Left lung (tissue), 10 donors: Measurements from ENCODE around the gene HJV. TPM values are rescaled to one million over a fixed set of nuclear protein-coding genes. Genes with fewer than 3 reads are reported as not detected.
A peak's percentile ranks its signal among the peaks of the same experiment; 100 is the strongest.
"Not testable (repeated sequence)": the region's sequence is repeated elsewhere in the genome, so short reads cannot be mapped to it uniquely, and the experiment has no call there.

Experiments
- ATAC-seq: fragments of 200-7000 bp; cut with Tn5 transposase; one replicate; pipeline ENCODE4 v1.9.1; 2020; ENCODE audit warnings: moderate library complexity
- DNase-seq, 4 donors: peaks; one replicate each; pipeline ENCODE4 v3.0.0-alpha.2; 2013 to 2020
- H3K27ac ChIP-seq, 2 donors: fragments of 200-600 bp; sonication (generic) in 1 of 2; one replicate each; pipeline versions ENCODE4 v1.5.0 to v1.8.0; 2020 to 2021
- H3K27me3 ChIP-seq, 2 donors: fragments of 200-600 bp; sonication (generic) in 1 of 2; one replicate each; pipeline versions ENCODE4 v1.5.0 to v1.8.0; 2020 to 2021
- H3K36me3 ChIP-seq, 2 donors: fragments of 200-600 bp; sonication (generic) in 1 of 2; one replicate each; pipeline versions ENCODE4 v1.5.0 to v1.8.0; 2020 to 2021
- H3K4me1 ChIP-seq, 2 donors: fragments of 200-600 bp; one replicate each; pipeline ENCODE4 v1.8.0; 2021
- H3K4me3 ChIP-seq, 2 donors: fragments of 200-600 bp; sonication (generic) in 1 of 2; one replicate each; pipeline versions ENCODE4 v1.5.0 to v1.8.0; 2020 to 2021; ENCODE audit warnings: mild to moderate bottlenecking in 1 of 2
- H3K9me3 ChIP-seq, 2 donors: fragments of 200-600 bp; sonication (generic) in 1 of 2; one replicate each; pipeline versions ENCODE4 v1.5.0 to v1.8.0; 2020 to 2021
- CTCF ChIP-seq, 2 donors: fragments of 200-600 bp; sonication (generic) in 1 of 2; IDR thresholded peaks; one replicate each; pipeline versions ENCODE4 v1.5.0 to v1.8.0; 2021; ENCODE audit warnings: antibody characterized with exemption in 2 of 2
- intact Hi-C, 2 donors: fragments of 100-400 bp; cut with DNase I; formaldehyde crosslinking; loops; one replicate each; pipeline versions ENCODE4 v1.11.2 to v1.14.2; 2022
- polyA plus RNA-seq, 6 donors: library from polyadenylated mRNA; unstranded; fragments of 120-200 nt; gene quantifications; one replicate each; pipeline ENCODE4 v1.2.1, GENCODE V29; 2013; ENCODE audit not compliant: insufficient read length in 6 of 6
- total RNA-seq, 2 donors: library from RNA; stranded (reverse); fragmentation: NEBNext Ultra II Directional; extraction: Animal tissue kit (Norgen Biotek cat#: 25700); gene quantifications; one replicate each; pipeline ENCODE4 v1.2.1, GENCODE V29; 2021
- donor health status: DM: no; HTN: yes; CAD: no.
- donor health status: DM: no; HTN: no; CAD: no.

Gene HJV
- total and polyA plus RNA-seq, 8 donors: 0.07 to 0.27 (median 0.10) TPM; not detected in 5

GRCh38 chr1:146036241-146036964 lies 14.9 kb upstream of the HJV start:
- H3K9me3 ChIP-seq: no peaks in the 10 kb centered on the region
- intact Hi-C loops: no loop called here
- ATAC-seq (no peak), DNase-seq (no peak)
- H3K36me3 ChIP-seq: no peaks in the 10 kb centered on the region
- peak overlapping the region; percentile 26 to 57 for H3K4me3 ChIP-seq
- H3K27ac ChIP-seq: peak overlapping the region; percentile 80 to 89
- TF ChIP-seq CTCF (IDR thresholded peaks at IDR 0.05): no peak
- peaks cover 0 to 40% of the 10 kb centered on the region in 2 donors for H3K4me1 ChIP-seq
- peaks cover 0 to 11% of the 10 kb centered on the region in 2 donors for H3K27me3 ChIP-seq

- intact Hi-C loops: no loop called here
- DNase-seq (no peak), ATAC-seq (no peak)
- peaks cover 0 to 39% of the 10 kb centered on the region in 2 donors for H3K4me1 ChIP-seq
- H3K27me3 ChIP-seq: peaks cover 0 to 11% of the 10 kb centered on the region in 2 donors
- H3K27ac ChIP-seq: peak overlapping the region; percentile 42 to 48
- TF ChIP-seq CTCF (IDR thresholded peaks at IDR 0.05): no peak
- peak overlapping the region in 1 of 2 donors; percentile 57 for H3K4me3 ChIP-seq
- H3K9me3 ChIP-seq: no peaks in the 10 kb centered on the region
- H3K36me3 ChIP-seq: no peaks in the 10 kb centered on the region
Measured at GRCh38 chr1:146035048-146035423, 13.5 kb upstream of the HJV start.

- peak; percentile 24 to 47 for TF ChIP-seq CTCF (IDR thresholded peaks at IDR 0.05)
- DNase-seq: no peak
Measured at GRCh38 chr1:146032631-146033219, 11.2 kb upstream of the HJV start.

GRCh38 chr1:146031476-146031875 lies 9.9 kb upstream of the HJV start:
- Histone ChIP-seq H3K4me1 (peaks cover 0 to 6% of the 10 kb centered on the region in 2 donors), H3K27me3 (no peaks in the 10 kb centered on the region), H3K9me3 (no peaks in the 10 kb centered on the region), H3K27ac (no peak overlapping the region), H3K36me3 (no peaks in the 10 kb centered on the region), H3K4me3 (no peak overlapping the region)
- intact Hi-C loops: no loop called here
- TF ChIP-seq CTCF (IDR thresholded peaks at IDR 0.05): no peak
- no peak for ATAC-seq
- DNase-seq: no peak

More at GRCh38 chr1:146032631-146033219, 11.2 kb upstream of the HJV start:
- Histone ChIP-seq H3K27me3 (no peaks in the 10 kb centered on the region), H3K27ac (no peak overlapping the region), H3K4me1 (peaks cover 0 to 18% of the 10 kb centered on the region in 2 donors), H3K9me3 (no peaks in the 10 kb centered on the region), H3K4me3 (no peak overlapping the region), H3K36me3 (no peaks in the 10 kb centered on the region)
- intact Hi-C loops: no loop called here
- ATAC-seq: no peak

GRCh38 chr1:146029117-146029516 lies 7.6 kb upstream of the HJV start:
- Histone ChIP-seq H3K4me1 (no peaks in the 10 kb centered on the region), H3K27me3 (no peaks in the 10 kb centered on the region), H3K36me3 (no peaks in the 10 kb centered on the region), H3K4me3 (no peak overlapping the region), H3K27ac (no peak overlapping the region), H3K9me3 (no peaks in the 10 kb centered on the region)
- DNase-seq (no peak), ATAC-seq (peak; percentile 66)
- intact Hi-C loops: no loop called here
- TF ChIP-seq CTCF (IDR thresholded peaks at IDR 0.05): no peak

- intact Hi-C loops, H3K4me1 ChIP-seq, H3K36me3 ChIP-seq, H3K27ac ChIP-seq, DNase-seq, H3K4me3 ChIP-seq, H3K27me3 ChIP-seq, ATAC-seq, H3K9me3 ChIP-seq: not testable (repeated sequence)
Measured at GRCh38 chr1:146026650-146027049, 5.1 kb upstream of the HJV start.

GRCh38 chr1:146025787-146026495 lies 4.4 kb upstream of the HJV start:
- H3K4me3 ChIP-seq, H3K27ac ChIP-seq, H3K9me3 ChIP-seq, DNase-seq, H3K4me1 ChIP-seq, ATAC-seq, H3K36me3 ChIP-seq, intact Hi-C loops: not testable (repeated sequence)
- peaks cover 0 to 12% of the 10 kb centered on the region in 2 donors for H3K27me3 ChIP-seq
